CD1c-positive myeloid dendritic cell (primary cell): Measurements from ENCODE around the gene SH2D4B.

Source experiments
- DNase-seq: peaks from one replicate; pipeline ENCODE4 v3.0.0-alpha.2; 2016; ENCODE audit errors: extremely low spot score

SH2D4B gene

DNA sequence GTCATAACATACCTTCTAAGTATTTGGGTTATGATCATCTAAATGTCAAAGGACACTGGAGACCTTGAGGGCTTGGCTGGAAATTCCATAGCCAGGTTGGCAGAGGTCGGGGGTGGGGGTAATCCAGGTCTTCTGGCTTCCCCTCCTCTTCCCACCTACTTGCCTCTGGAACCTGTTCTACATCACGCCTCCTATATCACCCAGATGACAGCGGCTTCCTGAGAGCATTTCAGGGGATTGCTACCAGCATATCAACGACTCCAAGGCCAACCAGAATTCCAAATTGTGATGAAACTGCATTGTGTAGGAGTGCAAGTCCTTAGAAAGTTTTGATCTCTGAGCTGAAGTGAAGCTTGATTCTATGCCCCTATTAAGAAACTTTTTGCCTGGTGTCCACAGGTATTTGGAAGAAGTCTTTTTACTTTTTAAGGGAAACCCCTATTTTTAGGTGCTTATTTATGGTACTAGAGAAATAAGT is 95.7 kb downstream of the SH2D4B start:
- no peak for DNase-seq

DNA sequence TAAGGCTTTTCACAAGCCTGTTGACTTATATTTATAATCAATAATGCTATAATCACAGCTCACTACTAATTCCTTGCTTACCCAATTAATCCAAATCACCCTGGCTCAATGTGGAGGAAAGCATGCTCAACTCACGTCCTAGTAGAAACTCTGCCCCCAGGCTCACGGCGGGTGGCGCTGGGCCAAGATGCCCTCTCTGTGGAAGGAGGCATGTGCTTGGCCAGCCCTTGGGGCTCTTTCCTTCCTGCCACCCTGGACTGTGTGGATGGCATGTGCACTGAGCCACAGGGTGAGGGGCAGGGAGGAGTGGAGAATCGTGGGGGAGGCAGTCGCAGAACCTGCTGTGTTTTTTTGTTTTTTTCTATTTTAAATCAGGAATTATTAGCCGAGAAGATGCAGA is 96.2 kb downstream of the SH2D4B start:
- DNase-seq, result no peak

DNA sequence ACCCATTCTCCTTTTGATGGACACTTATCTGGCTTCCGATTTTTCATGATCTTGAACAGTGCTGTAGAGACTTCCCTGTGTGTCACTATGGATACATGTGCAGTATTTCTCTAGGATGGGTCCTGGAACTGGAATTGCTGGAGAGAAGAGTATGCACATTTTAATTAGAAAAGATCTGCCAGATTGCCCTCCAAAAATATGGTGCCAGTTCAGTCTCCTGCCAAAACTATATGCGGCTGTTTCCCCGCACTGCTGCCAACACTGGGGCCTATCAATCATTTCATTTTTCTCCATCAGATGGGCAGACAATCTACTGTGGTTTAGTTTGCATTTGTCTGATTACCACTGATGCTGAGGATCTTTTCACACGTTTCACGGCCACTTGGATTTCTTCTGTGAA is 105.0 kb downstream of the SH2D4B start:
- no peak for DNase-seq

DNA sequence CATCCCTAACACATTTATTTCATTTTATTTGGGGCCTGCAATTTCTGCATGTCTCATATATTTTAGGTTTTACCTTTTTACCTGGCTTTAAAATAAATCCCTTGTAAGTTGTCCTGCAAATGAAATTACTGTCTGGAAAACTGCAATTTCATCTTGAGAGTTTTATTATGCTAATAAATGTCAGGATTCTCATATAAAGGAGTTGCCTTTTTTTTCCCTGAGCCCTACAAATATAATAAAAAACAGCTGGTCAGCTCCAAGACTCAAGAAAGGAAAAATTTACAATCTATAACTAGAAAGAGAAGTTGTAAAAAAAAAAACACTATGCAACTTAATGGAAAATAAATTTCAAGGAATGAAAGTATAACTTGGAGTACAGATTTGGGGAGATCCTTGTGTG is 108.7 kb downstream of the SH2D4B start:
- DNase-seq, result no peak

DNA sequence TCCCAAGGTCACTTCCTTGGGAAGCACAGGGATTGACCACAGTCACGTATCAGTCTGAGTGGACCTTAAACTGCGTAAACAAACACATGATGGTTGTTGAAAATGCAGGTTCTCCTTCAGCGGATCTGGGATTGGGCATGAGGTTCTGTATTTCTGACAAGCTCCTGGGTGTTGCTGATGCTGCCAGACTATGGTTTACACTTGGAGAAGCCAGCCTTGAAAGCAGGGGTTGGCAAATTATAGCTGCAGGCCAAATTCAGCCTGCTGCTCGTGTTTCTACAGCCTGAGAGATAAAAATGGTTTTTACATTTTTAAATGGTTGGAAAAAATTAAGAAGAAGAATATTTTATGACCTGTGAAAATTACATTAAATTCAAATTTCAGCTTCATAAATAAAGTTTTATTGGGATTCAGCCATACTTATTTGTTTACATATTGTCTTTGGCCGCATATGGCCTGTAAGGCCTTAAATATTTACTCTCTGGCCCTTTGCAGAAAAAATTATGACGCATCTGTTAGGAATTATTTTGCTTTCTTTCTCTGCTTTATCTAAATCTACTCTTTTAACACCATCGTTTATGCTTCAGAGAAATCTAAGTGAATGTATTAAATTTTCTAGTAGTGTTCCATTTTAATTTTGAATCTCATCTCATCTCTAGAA is 109.6 kb downstream of the SH2D4B start:
- no peak for DNase-seq

DNA sequence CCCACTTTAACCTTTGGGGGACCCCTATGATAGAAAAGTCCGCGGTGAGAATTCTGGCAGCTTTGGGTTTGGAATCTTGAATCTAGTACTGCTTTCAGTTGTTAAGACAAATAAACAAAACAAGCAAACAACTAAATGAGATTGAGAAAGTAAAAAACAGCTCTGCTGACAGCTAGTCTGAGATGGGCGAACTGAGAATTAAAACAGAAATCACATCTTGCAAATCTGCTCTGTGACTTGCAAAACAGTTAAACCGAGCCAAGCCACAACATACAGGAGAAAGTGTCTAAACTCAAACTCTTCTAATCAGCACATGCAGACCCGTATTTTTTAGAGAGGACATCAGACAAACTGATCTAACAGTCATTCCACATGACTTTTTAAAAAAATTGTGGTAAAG is 110.4 kb downstream of the SH2D4B start:
- DNase-seq, result no peak

DNA sequence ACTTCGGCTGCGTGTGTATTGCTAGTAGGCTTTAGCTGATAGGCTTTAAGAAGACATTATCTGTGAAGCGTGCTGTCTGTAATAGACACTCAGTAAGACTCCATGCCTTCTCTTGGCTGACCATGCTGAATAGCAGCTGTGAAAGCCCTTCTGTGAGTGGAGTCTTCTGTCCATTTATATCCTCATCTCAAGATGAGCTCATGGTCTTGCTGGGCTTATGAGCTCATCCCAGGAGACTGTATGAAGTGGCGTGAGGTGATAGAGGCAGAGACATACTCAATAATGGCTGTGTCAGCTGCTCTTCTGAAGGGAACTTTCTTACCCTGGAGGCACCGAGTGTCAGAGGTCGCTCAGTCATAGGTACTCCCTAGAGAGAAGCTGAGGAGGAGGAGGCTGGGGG is 111.5 kb downstream of the SH2D4B start:
- no peak for DNase-seq

DNA sequence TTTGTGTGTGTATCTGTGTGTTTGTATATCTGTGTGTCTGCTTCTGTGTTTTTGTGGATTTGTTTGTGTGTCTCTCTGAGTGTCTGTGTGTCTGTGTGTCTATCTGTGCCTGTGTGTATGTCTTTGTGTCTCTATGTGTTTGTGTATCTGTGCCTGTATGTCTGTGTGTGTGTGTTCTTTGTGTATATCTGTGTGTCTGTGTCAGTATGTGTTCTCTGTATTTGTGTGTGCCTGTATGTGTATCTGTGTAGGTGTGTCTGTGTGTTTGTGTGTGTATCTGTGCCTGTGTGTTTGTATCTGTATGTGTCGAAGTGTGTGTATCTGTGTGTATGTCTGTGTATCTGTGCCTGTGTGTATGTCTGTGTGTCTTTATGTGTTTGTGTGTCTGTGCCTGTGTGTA is 118.2 kb downstream of the SH2D4B start:
- DNase-seq, result no peak

DNA sequence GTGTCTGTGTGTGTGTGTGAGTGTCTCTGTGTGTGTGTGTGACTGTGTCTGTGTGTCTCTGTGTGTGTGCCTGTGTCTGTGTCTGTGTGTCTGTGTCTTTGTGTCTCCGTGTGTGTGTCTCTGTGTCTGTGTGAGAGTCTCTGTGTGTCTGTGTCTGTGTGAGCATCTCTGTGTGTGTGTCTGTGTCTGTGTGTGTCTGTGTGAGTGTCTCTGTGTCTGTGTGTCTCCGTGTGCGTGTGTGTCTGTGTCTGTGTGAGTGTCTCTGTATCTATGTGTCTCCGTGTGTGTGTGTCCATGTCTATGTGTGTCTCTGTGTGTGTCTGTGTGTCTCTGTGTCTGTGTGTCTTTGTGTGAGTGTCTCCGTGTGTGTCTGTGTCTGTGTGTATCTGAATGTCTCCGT is 120.4 kb downstream of the SH2D4B start:
- DNase-seq, result no peak

DNA sequence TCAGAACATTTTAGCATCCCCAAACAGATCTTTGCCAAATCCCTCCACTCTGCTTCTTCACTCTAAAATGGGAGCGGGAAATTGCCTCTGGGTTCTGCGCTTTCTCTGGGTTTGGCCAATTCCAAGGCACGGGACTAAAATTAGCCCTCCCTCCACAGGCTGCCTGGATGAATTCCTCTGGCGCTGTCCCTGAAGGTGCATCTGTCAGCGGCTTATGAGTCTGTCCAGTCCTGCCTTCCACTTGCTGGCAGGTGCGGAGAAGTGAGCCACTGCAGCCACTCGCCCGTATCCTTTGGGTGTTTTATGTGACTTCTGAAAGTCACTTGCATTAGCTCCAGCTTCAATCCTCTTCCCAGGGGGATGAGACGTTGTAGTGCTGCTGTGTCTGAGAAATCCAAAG is 121.6 kb downstream of the SH2D4B start:
- no peak for DNase-seq

DNA sequence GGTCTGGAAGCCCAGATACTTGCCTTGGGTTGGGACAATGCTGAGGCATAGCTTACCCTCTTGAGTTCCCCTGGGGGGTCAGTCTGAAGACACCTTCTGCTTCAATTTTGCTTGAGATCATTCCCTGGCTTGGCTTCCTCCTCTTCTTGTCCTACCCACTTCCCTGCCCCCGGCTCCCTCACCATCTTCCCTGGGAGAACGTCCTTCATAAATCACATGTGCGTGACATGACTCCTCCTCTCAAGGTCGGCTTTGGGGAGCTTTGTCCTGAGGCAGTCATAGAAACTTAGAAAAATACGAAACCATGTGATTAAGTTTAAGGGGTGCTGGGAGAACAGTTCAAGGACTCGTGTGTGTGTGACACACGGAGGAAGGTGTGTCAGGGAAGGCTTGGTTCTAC is 122.6 kb downstream of the SH2D4B start:
- no peak for DNase-seq

DNA sequence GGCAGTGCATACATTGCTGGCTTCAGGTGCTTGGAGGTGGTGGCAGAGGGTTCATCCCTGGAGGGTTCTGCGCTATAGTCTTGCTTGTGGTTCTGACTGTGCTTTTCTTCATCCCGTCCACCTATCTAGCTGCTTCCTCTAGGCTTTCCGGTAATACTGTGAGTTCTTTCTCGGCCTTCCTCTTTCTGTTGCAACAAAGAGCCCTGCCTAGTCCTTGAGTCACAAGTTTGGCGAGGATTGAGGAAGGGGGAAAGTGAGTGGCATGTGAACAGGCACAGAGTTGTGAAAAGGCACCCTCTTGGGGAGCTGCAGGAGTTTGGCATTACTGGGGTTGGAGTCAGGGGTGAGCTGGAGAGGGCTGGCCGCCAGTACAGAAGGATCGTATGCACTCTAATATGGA is 123.0 kb downstream of the SH2D4B start:
- peak; percentile 78 for DNase-seq

DNA sequence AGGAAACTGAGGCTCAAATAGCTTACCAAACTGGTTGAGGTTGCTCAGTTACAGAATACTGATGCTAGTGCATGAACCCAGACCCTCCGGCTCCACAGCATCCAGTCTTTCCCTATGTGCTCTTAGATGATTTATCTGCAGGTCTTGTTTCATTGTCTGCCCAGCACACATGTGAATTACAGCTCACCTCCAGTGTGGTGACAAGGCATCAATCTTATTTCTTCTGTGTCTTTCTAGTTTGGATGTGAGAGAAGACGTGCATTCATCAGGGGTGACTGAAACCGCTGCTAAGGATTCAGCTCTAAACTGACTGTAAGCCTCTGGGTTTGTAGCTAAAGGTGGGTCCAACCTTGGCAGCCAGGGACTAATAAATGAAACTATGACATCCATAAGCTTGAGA is 123.8 kb downstream of the SH2D4B start:
- DNase-seq, result no peak

DNA sequence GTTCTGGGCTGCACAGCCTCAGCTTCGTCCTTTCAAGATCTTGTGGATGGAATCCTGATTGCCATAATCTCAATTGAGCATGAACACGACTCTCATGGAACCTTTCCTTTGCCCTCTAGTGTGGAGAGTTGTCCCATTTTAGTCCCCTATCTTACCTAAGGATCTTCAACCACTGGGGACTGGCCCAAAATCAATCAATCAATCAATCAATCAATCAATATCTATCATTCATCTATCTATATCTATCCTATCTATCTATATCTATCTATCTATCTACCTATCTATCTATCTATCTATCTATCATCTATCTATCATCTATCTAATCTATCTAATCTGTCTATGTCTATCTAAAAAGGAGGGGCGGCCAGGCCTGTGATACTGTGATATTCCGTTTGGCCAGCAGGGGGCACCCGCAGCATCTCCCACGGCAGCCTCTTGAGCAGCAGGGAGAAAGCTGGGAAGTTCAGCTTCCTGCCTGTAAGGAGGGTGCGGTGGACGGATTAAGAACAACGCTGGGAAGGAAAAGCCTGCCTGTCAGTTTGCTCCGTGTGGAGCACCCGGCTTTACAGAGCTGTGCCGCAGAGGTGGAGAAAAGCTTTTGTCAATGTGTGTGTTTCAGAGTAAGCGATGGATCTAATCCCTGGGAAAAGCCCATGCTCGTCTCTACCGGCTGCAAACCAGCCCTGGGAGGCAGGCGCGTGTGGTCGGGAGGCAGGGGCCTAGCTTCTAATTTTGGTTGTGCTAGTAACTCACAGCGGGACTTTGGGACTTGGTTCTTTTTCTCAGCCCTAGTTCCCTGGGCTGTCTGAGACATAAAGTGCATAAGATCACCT is 124.9 kb downstream of the SH2D4B start:
- DNase-seq, result peak; percentile 81

DNA sequence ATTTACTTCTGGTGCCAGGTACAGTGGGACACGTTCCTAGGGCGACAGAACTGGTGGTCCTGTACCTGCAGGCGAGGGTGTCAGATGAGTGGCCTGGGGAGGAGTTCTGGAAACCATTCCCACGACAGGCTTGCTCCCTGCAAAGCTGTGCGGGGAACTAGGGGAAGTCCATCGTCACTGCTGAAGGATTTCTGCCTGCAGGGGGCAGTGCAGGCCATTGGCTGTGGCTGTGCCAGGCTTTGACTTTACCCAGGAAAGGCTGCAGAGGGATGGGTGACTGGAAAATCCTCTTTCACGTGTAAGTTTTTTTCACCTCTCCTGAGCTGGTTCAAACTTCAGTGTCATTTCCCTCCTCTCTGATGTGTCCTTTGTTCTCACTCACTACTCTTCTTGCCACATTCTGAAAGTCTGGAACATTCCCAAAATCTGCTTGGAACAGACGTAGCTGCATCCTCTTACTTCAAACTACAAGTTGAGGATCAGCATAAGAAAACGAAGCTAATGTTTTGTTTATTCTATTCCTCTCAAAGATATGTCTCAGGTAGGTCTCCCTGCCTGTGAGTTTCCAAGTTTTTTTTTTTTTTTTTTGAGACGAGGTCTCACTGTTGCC is 126.5 kb downstream of the SH2D4B start:
- peak; percentile 73 for DNase-seq

DNA sequence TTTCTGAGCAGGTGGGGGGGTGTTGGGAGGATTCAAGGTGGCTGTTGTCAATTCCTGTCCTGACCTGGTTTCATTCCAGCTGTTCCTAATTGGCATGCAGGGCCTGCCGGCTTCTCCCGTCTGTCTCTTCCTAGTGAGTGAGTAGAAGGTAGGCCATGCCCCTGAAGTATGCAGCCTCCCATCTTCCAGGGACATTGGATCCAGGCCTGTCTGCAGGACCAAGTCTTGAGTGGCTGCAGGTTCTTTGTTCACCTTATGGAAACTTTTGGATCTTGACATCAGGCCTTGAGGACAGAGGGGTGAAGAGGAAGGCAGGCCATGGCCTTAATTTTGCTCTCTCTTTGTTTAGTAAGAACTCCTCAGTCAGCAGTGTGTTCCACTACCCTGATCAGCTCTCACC is 131.8 kb downstream of the SH2D4B start:
- DNase-seq, result no peak

DNA sequence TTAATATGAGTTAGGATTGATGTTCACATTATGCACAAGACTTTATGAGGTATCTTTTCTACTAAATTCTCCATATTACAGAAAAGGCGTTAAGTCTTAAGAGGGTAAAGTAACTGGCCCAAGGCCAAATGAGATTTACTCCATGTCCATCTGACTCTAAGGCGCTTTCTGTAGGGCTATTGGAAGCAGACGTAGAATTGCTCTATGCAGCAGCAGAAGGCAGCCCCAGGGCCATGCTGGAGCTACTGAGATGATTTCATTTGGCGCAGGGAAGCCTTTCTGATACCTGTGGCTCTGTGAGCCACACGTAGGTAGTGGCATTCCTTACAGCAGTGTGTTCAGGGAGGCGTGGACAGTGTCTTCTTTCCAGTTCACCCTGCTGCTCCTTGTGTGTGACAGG is 133.1 kb downstream of the SH2D4B start:
- DNase-seq, result no peak

DNA sequence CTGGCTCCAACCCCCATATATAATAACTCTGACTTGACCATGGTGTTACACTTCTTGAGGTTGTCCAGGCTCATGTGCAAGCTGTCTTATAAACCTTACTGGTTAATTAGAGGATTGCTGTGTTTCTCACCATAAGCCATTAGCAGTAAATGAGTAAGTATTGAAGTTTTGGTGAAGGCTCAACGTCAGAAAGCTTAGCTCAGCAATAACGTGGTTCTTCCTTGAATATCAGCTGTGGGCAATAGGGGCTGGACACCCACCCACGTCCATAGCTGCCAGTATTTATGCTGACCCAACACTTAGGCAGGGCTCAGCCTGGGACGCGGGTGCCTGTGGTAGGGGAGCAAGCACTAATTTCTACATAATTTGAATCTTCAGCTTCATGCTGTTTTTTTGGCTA is 134.1 kb downstream of the SH2D4B start:
- DNase-seq, result no peak

DNA sequence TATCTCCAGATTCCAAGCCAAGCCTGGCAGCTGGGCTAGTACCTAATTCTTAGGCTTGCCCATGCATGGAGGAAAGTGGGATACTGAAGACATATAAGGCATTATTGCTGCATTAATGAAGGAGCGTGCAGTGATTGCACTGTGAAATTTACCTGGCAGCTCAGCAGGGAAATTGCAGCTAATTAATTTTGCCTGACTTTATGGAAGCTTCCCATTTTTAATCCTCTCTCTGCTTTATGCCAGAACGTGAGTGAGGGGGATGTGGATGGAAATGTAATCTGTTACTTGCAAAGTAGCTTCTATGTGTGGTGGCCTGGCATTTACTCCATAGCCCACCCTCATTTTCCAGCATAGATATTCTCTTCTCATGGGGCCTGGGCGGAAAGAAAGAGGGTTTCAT is 134.9 kb downstream of the SH2D4B start:
- no peak for DNase-seq

DNA sequence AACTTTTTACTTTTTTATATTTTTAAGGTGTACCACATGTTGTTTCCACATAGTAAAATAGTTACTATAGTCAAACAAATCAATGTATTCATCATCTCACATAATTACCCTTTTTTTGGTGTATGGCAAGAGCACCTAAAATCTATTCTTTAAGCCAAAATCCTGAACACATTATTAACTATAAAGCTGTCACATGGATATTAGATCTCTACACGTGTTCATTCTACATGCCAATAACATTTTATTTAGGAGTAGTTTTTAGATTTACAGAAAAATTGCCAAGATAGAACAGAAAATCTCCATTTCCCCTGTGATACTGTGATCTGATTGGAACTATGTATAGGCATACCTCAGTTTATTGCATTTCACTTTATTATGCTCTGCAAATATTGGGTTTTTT is 137.1 kb downstream of the SH2D4B start:
- no peak for DNase-seq

DNA sequence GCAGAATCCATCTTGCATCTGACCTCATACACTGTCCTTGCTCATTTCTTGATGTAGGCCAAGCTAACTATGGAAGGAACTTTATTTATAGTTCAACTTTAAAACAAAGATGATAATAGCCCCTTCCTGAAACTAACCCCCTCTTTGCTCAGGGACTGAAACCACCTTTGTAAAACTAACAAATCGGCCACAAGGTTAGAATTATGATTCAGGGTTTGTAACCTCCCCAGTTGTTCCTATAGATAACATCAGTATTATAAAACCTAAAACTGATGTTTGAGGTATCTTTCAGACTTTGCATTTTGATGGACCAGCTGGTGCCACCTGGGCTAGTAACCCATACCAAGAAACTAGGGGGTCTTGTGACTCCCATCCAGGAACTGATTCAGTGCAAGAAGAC is 143.4 kb downstream of the SH2D4B start:
- DNase-seq, result no peak

DNA sequence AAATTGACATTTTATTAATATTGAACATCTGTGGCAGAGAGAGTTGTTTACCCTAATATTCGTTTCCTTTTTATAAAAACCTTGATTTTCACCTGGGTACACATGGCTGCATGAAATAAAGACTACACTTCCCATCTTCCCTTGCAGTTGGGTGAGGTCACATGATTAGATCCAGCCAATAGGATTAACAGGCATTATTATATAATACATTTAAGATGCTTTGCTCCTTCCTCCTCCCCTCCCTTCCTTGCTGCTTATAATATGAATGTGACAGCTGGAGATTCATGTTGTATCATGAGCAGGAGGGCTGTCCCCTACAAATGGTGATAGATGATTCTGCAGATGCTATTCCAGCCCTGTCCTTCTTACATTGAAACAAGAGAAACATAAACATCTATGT is 146.6 kb downstream of the SH2D4B start:
- peak; percentile 57 for DNase-seq

DNA sequence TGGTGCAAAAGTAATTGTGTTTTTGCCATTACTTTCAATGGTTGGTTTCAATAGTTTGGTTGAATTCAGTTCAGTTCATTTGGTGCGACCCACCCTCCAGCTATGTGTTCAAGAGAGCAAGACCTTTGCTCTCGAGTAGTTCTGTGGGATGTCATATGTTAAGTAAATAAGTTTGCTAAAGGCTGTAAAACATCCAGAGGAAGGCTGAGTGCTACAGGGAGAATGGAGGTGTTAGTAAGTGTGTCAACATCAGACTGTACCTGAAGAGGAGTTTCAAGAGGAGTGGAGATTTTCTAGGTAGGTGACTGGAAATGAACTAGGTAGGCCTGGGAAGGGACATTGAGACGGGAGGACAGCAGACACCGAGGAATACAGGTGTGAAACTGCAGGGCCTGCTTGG is 147.7 kb downstream of the SH2D4B start:
- no peak for DNase-seq
